GM23338 (cell line): Measurements from ENCODE around the gene ZAP70. TPM values are rescaled to one million over a fixed set of nuclear protein-coding genes. Genes with fewer than 3 reads are reported as not detected.

Experiments
- ATAC-seq: fragments of 200-7000 bp; cut with Tn5 transposase; 3 replicates; pipeline ENCODE4 v1.9.1; 2020
- DNase-seq: peaks from one replicate; pipeline ENCODE4 v3.0.0-alpha.2; 2015; ENCODE audit warnings: low spot score
- H2AFZ ChIP-seq: fragments of 200-600 bp; sonication (generic); 2 replicates; pipeline ENCODE4 v1.8.0; 2016; ENCODE audit warnings: antibody characterized with exemption, mild to moderate bottlenecking, moderate library complexity
- H3F3A ChIP-seq: fragments of 200-600 bp; sonication (generic); replicated peaks from 2 replicates; pipeline ENCODE4 v1.8.0; 2017; ENCODE audit warnings: antibody characterized with exemption, mixed run types, low read depth
- H3K27ac ChIP-seq: fragments of 200-600 bp; sonication (generic); 2 replicates; pipeline ENCODE4 v1.6.1; 2016; ENCODE audit warnings: low read depth
- H3K27me3 ChIP-seq: fragments of 200-600 bp; sonication (generic); 2 replicates; pipeline ENCODE4 v1.8.0; 2016; ENCODE audit warnings: mild to moderate bottlenecking, mixed run types, moderate library complexity; ENCODE audit not compliant: insufficient read depth
- H3K36me3 ChIP-seq: fragments of 200-600 bp; sonication (generic); 2 replicates; pipeline ENCODE4 v1.8.0; 2016; ENCODE audit warnings: mild to moderate bottlenecking; ENCODE audit not compliant: insufficient read depth
- H3K4me1 ChIP-seq: fragments of 200-600 bp; sonication (generic); 2 replicates; pipeline ENCODE4 v1.8.0; 2016; ENCODE audit warnings: mild to moderate bottlenecking, moderate library complexity; ENCODE audit not compliant: insufficient read depth
- H3K4me2 ChIP-seq: fragments of 200-600 bp; sonication (generic); 2 replicates; pipeline ENCODE4 v1.7.1; 2017; ENCODE audit warnings: mixed run types
- H3K4me3 ChIP-seq: fragments of 200-600 bp; sonication (generic); 2 replicates; pipeline ENCODE4 v1.6.1; 2016; ENCODE audit warnings: mixed run types
- H3K79me2 ChIP-seq: fragments of 200-600 bp; sonication (generic); replicated peaks from 2 replicates; pipeline ENCODE4 v1.8.0; 2017; ENCODE audit warnings: mild to moderate bottlenecking; ENCODE audit not compliant: insufficient read depth
- H3K9me2 ChIP-seq: fragments of 200-600 bp; sonication (generic); 2 replicates; pipeline ENCODE4 v1.8.0; 2017; ENCODE audit not compliant: insufficient read depth
- H4K20me1 ChIP-seq: fragments of 200-600 bp; sonication (generic); replicated peaks from 2 replicates; pipeline ENCODE4 v1.8.0; 2017; ENCODE audit warnings: mild to moderate bottlenecking; ENCODE audit not compliant: insufficient read depth
- H3K27ac Mint-ChIP-seq: 2 replicates; pipeline ENCODE4 v1.8.0; 2020; ENCODE audit warnings: inconsistent platforms, mild to moderate bottlenecking, moderate library complexity, mixed read lengths
- H3K27me3 Mint-ChIP-seq: 3 replicates; pipeline ENCODE4 v1.8.0; 2022; ENCODE audit warnings: low read depth, mild to moderate bottlenecking, moderate library complexity, mixed read lengths, inconsistent platforms; ENCODE audit not compliant: insufficient read depth, poor library complexity
- H3K36me3 Mint-ChIP-seq: 3 replicates; pipeline ENCODE4 v1.8.0; 2021; ENCODE audit warnings: low read depth, mild to moderate bottlenecking, inconsistent platforms, moderate library complexity, mixed read lengths
- H3K4me1 Mint-ChIP-seq: 3 replicates; pipeline ENCODE4 v1.8.0; 2020; ENCODE audit warnings: mild to moderate bottlenecking, inconsistent platforms, mixed read lengths
- H3K4me3 Mint-ChIP-seq: 3 replicates; pipeline ENCODE4 v1.8.0; 2021; ENCODE audit warnings: moderate library complexity, mild to moderate bottlenecking, inconsistent platforms, mixed read lengths
- H3K9me3 Mint-ChIP-seq: 3 replicates; pipeline ENCODE4 v1.8.0; 2020; ENCODE audit warnings: moderate library complexity, mild to moderate bottlenecking, inconsistent platforms, mixed read lengths
- CTCF ChIP-seq, 2 experiments: fragments of 200-600 bp in 1 of 2; sonication (generic) in 1 of 2; conservative IDR thresholded peaks; 2 replicates each; pipeline versions ENCODE4 v1.5.1 to v1.6.1; 2016 to 2017; ENCODE audit warnings: antibody characterized with exemption in 2 of 2, low read depth in 2 of 2, mild to moderate bottlenecking in 2 of 2, moderate library complexity in 1 of 2
- ETS1 ChIP-seq: IDR thresholded peaks from 2 replicates; pipeline ENCODE4 v1.6.1; 2016; ENCODE audit warnings: antibody characterized with exemption
- EZH2 ChIP-seq: fragments of 200-600 bp; sonication (generic); IDR thresholded peaks from one replicate; pipeline ENCODE4 v1.8.0; 2017; ENCODE audit warnings: antibody characterized with exemption, mild to moderate bottlenecking, low read depth; ENCODE audit not compliant: unreplicated experiment
- EZH2phosphoT487 ChIP-seq: fragments of 200-600 bp; sonication (generic); IDR thresholded peaks from one replicate; pipeline ENCODE4 v1.8.1; 2018; ENCODE audit warnings: antibody characterized with exemption; ENCODE audit not compliant: unreplicated experiment
- JUNB ChIP-seq: IDR thresholded peaks from one replicate; pipeline ENCODE4 v1.6.1; 2016; ENCODE audit warnings: antibody characterized with exemption; ENCODE audit not compliant: unreplicated experiment
- STAT1 ChIP-seq: IDR thresholded peaks from one replicate; pipeline ENCODE4 v1.6.1; 2016; ENCODE audit warnings: antibody characterized with exemption; ENCODE audit not compliant: unreplicated experiment
- ZNF114 ChIP-seq: fragments of 250-450 bp; sonication (Bioruptor Pico); IDR thresholded peaks from 2 replicates; pipeline ENCODE4 v1.5.0; 2020; ENCODE audit warnings: mild to moderate bottlenecking, moderate library complexity
- ZNF331 ChIP-seq: fragments of 250-450 bp; sonication (Bioruptor Pico); IDR thresholded peaks from 2 replicates; pipeline ENCODE4 v1.5.0; 2020; ENCODE audit warnings: low read depth, mild to moderate bottlenecking, moderate library complexity
- ZNF462 ChIP-seq: fragments of 250-450 bp; sonication (Bioruptor Pico); IDR thresholded peaks from 2 replicates; pipeline ENCODE4 v1.5.0; 2020; ENCODE audit warnings: mild to moderate bottlenecking, moderate library complexity
- polyA plus RNA-seq: library from polyadenylated mRNA; unstranded; fragments of >200 nt; fragmentation: Nextera tagmentation; extraction: Ambion mirVana; gene quantifications from 2 replicates; pipeline ENCODE4 v1.2.1, GENCODE V29; 2016
- total RNA-seq: library from RNA; depleted of rRNA; stranded (reverse); fragments of >200 nt; shearing (Covaris generic); gene quantifications from 2 replicates; pipeline ENCODE4 v1.2.3, GENCODE V29; 2014

ZAP70 gene
- total and polyA plus RNA-seq, 2 experiments from 2014 or later = 0.42 TPM; not detected in 1

- Mint-ChIP-seq H3K27me3 (peaks cover 9% of the 10 kb centered on the region), H3K4me3 (no peak overlapping the region), H3K36me3 (peaks cover under 1% of the 10 kb centered on the region; the same call in 1 of the 3 replicates), H3K9me3 (no peaks in the 10 kb centered on the region), H3K27ac (no peak overlapping the region), H3K4me1 (peaks cover 15% of the 10 kb centered on the region)
- Histone ChIP-seq H2AFZ (no peak overlapping the region), H3K36me3 (no peaks in the 10 kb centered on the region), H3F3A (no peaks in the 10 kb centered on the region), H3K4me3 (no peak overlapping the region), H3K4me1 (peaks cover 5% of the 10 kb centered on the region), H4K20me1 (no peaks in the 10 kb centered on the region), H3K9me2 (no peaks in the 10 kb centered on the region), H3K79me2 (no peaks in the 10 kb centered on the region), H3K27me3 (no peaks in the 10 kb centered on the region), H3K4me2 (no peak overlapping the region), H3K27ac (no peak overlapping the region)
- no peak for ATAC-seq
- no peak for TF ChIP-seq ZNF331 (CRISPR knock-in tag)
- TF ChIP-seq EZH2 = no peak
- no peak for TF ChIP-seq EZH2phosphoT487
- no peak for TF ChIP-seq JUNB
- TF ChIP-seq ETS1 = no peak
- no peak for TF ChIP-seq ZNF462
- TF ChIP-seq ZNF114 = no peak
- TF ChIP-seq CTCF (conservative IDR thresholded peaks at IDR 0.05; ENCODE audit: low read depth in 2 of 2) = no peak
- TF ChIP-seq STAT1 = no peak
- DNase-seq = no peak
These were observed 1.7 kb downstream of the ZAP70 start for GRCh38 chr2:97714950-97715652.
